SJCRH30 (cell line): ENCODE measurements around the gene ARHGAP18. TPM values are rescaled to one million over a fixed set of nuclear protein-coding genes. Genes with fewer than 3 reads are reported as not detected.
A peak's percentile ranks its signal among the peaks of the same experiment; 100 is the strongest.

ENCODE experiments used
- DNase-seq, 2 experiments: peaks; one replicate each; pipeline ENCODE4 v3.0.0-alpha.2; 2015 to 2020
- H3K27ac ChIP-seq: fragments of 250-450 bp; sonication (Bioruptor Pico); 2 replicates; pipeline ENCODE4 v1.5.1; 2020; ENCODE audit warnings: mild to moderate bottlenecking, moderate library complexity
- H3K27me3 ChIP-seq: fragments of 250-450 bp; sonication (Bioruptor Pico); 2 replicates; pipeline ENCODE4 v1.5.1; 2020; ENCODE audit warnings: mild to moderate bottlenecking, moderate library complexity
- H3K36me3 ChIP-seq: fragments of 250-450 bp; sonication (Bioruptor Pico); 2 replicates; pipeline ENCODE4 v1.5.1; 2020; ENCODE audit warnings: mild to moderate bottlenecking, moderate library complexity
- H3K4me1 ChIP-seq: fragments of 250-450 bp; sonication (Bioruptor Pico); 2 replicates; pipeline ENCODE4 v1.5.1; 2020; ENCODE audit warnings: mild to moderate bottlenecking, moderate library complexity
- H3K4me3 ChIP-seq: fragments of 250-450 bp; sonication (Bioruptor Pico); 2 replicates; pipeline ENCODE4 v1.5.1; 2020; ENCODE audit warnings: mild to moderate bottlenecking, moderate library complexity
- H3K9me3 ChIP-seq: fragments of 250-450 bp; sonication (Bioruptor Pico); replicated peaks from 2 replicates; pipeline ENCODE4 v1.5.1; 2020; ENCODE audit warnings: mild to moderate bottlenecking, moderate library complexity
- total RNA-seq: library from RNA; depleted of rRNA; stranded (reverse); fragments of >200 nt; shearing (Covaris generic); gene quantifications from 2 replicates; pipeline ENCODE4 v1.2.3, GENCODE V29; 2014

The ARHGAP18 gene
- total RNA-seq, 1 experiment from 2014 or later: 14.6 TPM

GRCh38 chr6:129691043-129691640 is 18.8 kb downstream of the ARHGAP18 start:
- Histone ChIP-seq H3K4me3 (no peak overlapping the region), H3K27me3 (no peaks in the 10 kb centered on the region), H3K27ac (no peak overlapping the region), H3K36me3 (no peaks in the 10 kb centered on the region), H3K9me3 (no peaks in the 10 kb centered on the region), H3K4me1 (peaks cover 15% of the 10 kb centered on the region; the same call in 1 of the 2 replicates)
- DNase-seq: no peak

- DNase-seq: no peak
- no peak overlapping the region for H3K27ac ChIP-seq
- no peaks in the 10 kb centered on the region for H3K36me3 ChIP-seq
- no peaks in the 10 kb centered on the region for H3K27me3 ChIP-seq
- H3K4me1 ChIP-seq: peaks cover 15% of the 10 kb centered on the region
- no peak overlapping the region for H3K4me3 ChIP-seq
- H3K9me3 ChIP-seq: no peaks in the 10 kb centered on the region
Measured at GRCh38 chr6:129686941-129687627, 22.9 kb downstream of the ARHGAP18 start.

GRCh38 chr6:129685662-129686031 is 24.3 kb downstream of the ARHGAP18 start:
- peaks cover 15% of the 10 kb centered on the region for H3K4me1 ChIP-seq
- H3K27ac ChIP-seq: no peak overlapping the region
- no peaks in the 10 kb centered on the region for H3K36me3 ChIP-seq
- no peak for DNase-seq
- H3K27me3 ChIP-seq: no peaks in the 10 kb centered on the region
- H3K4me3 ChIP-seq: no peak overlapping the region
- no peaks in the 10 kb centered on the region for H3K9me3 ChIP-seq

GRCh38 chr6:129684903-129685661 is 24.9 kb downstream of the ARHGAP18 start:
- Histone ChIP-seq H3K4me3 (no peak overlapping the region), H3K4me1 (peaks cover 15% of the 10 kb centered on the region)
- DNase-seq: no peak

GRCh38 chr6:129684323-129684884 is 25.6 kb downstream of the ARHGAP18 start:
- peaks cover 15% of the 10 kb centered on the region for H3K4me1 ChIP-seq
- no peaks in the 10 kb centered on the region for H3K27me3 ChIP-seq
- no peak for DNase-seq
- peak overlapping the region; percentile 67 for H3K27ac ChIP-seq
- H3K4me3 ChIP-seq: no peak overlapping the region
- H3K36me3 ChIP-seq: no peaks in the 10 kb centered on the region
- no peaks in the 10 kb centered on the region for H3K9me3 ChIP-seq

More at GRCh38 chr6:129684903-129685661, 24.9 kb downstream of the ARHGAP18 start:
- no peaks in the 10 kb centered on the region for H3K27me3 ChIP-seq
- peak overlapping the region; percentile 67 for H3K27ac ChIP-seq
- H3K9me3 ChIP-seq: no peaks in the 10 kb centered on the region
- H3K36me3 ChIP-seq: no peaks in the 10 kb centered on the region

- Histone ChIP-seq H3K27ac (peak overlapping the region; percentile 67), H3K36me3 (no peaks in the 10 kb centered on the region), H3K27me3 (no peaks in the 10 kb centered on the region), H3K9me3 (no peaks in the 10 kb centered on the region), H3K4me1 (peaks cover 15% of the 10 kb centered on the region), H3K4me3 (no peak overlapping the region)
- DNase-seq: peak; percentile 80 to 85
Measured at GRCh38 chr6:129683601-129684322, 26.2 kb downstream of the ARHGAP18 start.

- Histone ChIP-seq H3K27ac (no peak overlapping the region), H3K27me3 (no peaks in the 10 kb centered on the region), H3K36me3 (no peaks in the 10 kb centered on the region; the same call in 1 of the 2 replicates), H3K9me3 (no peaks in the 10 kb centered on the region), H3K4me3 (no peak overlapping the region), H3K4me1 (peaks cover 15% of the 10 kb centered on the region)
- DNase-seq: no peak
Measured at GRCh38 chr6:129681913-129682205, 28.1 kb downstream of the ARHGAP18 start.

- DNase-seq: no peak
- H3K36me3 ChIP-seq: no peaks in the 10 kb centered on the region; the same call in 1 of the 2 replicates
- no peak overlapping the region for H3K4me3 ChIP-seq
- H3K9me3 ChIP-seq: no peaks in the 10 kb centered on the region
- H3K27ac ChIP-seq: no peak overlapping the region
- H3K4me1 ChIP-seq: peaks cover 15% of the 10 kb centered on the region
- H3K27me3 ChIP-seq: no peaks in the 10 kb centered on the region
Measured at GRCh38 chr6:129680633-129681032, 29.3 kb downstream of the ARHGAP18 start.

GRCh38 chr6:129679758-129680157 is 30.2 kb downstream of the ARHGAP18 start:
- Histone ChIP-seq H3K9me3 (no peaks in the 10 kb centered on the region), H3K27me3 (no peaks in the 10 kb centered on the region), H3K4me3 (no peak overlapping the region), H3K27ac (no peak overlapping the region), H3K36me3 (no peaks in the 10 kb centered on the region; the same call in 1 of the 2 replicates), H3K4me1 (peaks cover 13% of the 10 kb centered on the region)
- no peak for DNase-seq

- Histone ChIP-seq H3K27me3 (no peaks in the 10 kb centered on the region), H3K27ac (no peak overlapping the region), H3K9me3 (no peaks in the 10 kb centered on the region), H3K4me3 (no peak overlapping the region), H3K4me1 (peaks cover 11% of the 10 kb centered on the region), H3K36me3 (no peaks in the 10 kb centered on the region; the same call in 1 of the 2 replicates)
- DNase-seq: no peak
Measured at GRCh38 chr6:129679275-129679674, 30.7 kb downstream of the ARHGAP18 start.

- H3K27ac ChIP-seq: no peak overlapping the region
- H3K4me1 ChIP-seq: peaks cover 13% of the 10 kb centered on the region
- H3K36me3 ChIP-seq: no peaks in the 10 kb centered on the region; the same call in 1 of the 2 replicates
- H3K4me3 ChIP-seq: no peak overlapping the region
- DNase-seq: no peak
- no peaks in the 10 kb centered on the region for H3K27me3 ChIP-seq
- H3K9me3 ChIP-seq: no peaks in the 10 kb centered on the region
Measured at GRCh38 chr6:129678463-129678862, 31.5 kb downstream of the ARHGAP18 start.

- H3K27me3 ChIP-seq: no peaks in the 10 kb centered on the region
- no peaks in the 10 kb centered on the region; the same call in 1 of the 2 replicates for H3K36me3 ChIP-seq
- H3K4me1 ChIP-seq: peaks cover 16% of the 10 kb centered on the region
- H3K9me3 ChIP-seq: no peaks in the 10 kb centered on the region
- H3K4me3 ChIP-seq: no peak overlapping the region
- DNase-seq: no peak
- no peak overlapping the region for H3K27ac ChIP-seq
Measured at GRCh38 chr6:129677620-129678325, 32.2 kb downstream of the ARHGAP18 start.

- peaks cover 24% of the 10 kb centered on the region for H3K4me1 ChIP-seq
Measured at GRCh38 chr6:129675669-129676472, 34.1 kb downstream of the ARHGAP18 start.

More at GRCh38 chr6:129675669-129676472, 34.1 kb downstream of the ARHGAP18 start:
- DNase-seq: no peak
- H3K27me3 ChIP-seq: no peaks in the 10 kb centered on the region
- H3K9me3 ChIP-seq: no peaks in the 10 kb centered on the region
- no peak overlapping the region for H3K4me3 ChIP-seq
- H3K27ac ChIP-seq: no peak overlapping the region
- H3K36me3 ChIP-seq: no peaks in the 10 kb centered on the region; the same call in 1 of the 2 replicates
